GM12872 (cell line): Measurements from ENCODE around the gene FAM89B.

ENCODE experiments used
- TF ChIP-seq, protein P1 (sequence below): IDR thresholded peaks from 3 replicates; pipeline ENCODE4 v1.5.1; 2011; ENCODE audit warnings: low read depth, mild to moderate bottlenecking, low read length, moderate library complexity; ENCODE audit not compliant: insufficient read depth

The FAM89B gene

GRCh38 chr11:65529475-65530156, 42.7 kb upstream of the FAM89B start:
- TF ChIP-seq, protein P1, sequence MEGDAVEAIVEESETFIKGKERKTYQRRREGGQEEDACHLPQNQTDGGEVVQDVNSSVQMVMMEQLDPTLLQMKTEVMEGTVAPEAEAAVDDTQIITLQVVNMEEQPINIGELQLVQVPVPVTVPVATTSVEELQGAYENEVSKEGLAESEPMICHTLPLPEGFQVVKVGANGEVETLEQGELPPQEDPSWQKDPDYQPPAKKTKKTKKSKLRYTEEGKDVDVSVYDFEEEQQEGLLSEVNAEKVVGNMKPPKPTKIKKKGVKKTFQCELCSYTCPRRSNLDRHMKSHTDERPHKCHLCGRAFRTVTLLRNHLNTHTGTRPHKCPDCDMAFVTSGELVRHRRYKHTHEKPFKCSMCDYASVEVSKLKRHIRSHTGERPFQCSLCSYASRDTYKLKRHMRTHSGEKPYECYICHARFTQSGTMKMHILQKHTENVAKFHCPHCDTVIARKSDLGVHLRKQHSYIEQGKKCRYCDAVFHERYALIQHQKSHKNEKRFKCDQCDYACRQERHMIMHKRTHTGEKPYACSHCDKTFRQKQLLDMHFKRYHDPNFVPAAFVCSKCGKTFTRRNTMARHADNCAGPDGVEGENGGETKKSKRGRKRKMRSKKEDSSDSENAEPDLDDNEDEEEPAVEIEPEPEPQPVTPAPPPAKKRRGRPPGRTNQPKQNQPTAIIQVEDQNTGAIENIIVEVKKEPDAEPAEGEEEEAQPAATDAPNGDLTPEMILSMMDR, result no peak

DNA sequence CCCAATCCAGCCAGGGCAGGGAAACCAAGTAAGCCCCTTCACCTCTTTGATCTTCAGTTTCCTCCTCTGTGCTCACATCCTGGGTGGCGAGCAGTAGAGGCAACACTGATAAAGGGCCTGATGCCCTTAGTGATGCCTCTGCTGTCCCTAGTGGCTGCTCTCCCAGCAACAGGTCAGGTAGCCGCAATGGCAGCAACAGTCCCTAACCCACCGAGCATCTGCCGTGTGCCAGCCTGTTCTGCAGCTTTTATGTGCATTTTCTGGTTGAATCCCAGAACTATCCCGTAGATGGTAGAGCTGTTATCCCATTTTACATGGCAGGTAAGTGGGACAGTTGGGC, 42.2 kb upstream of the FAM89B start:
- TF ChIP-seq, protein P1, result peak; percentile 54

- TF ChIP-seq, protein P1, result no peak
Measured at GRCh38 chr11:65532388-65533064, 39.8 kb upstream of the FAM89B start.

DNA sequence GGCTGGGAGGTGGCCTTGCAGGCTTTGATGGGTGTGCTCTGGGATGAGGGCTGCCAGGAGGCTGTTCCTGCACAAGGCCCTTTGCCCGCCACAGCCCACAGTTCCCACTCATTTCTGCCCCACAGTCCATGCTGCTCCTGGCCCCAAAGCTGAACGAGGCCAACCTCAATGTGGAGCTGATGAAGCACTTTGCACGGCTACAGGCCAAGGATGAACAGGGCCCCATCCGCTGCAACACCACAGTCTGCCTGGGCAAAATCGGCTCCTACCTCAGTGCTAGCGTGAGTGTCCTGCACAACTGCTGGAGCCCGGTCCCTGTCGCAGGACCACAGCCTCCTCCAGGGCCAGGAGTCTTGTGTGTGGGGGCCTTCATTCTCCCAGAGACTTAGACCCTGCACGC, 37.2 kb upstream of the FAM89B start:
- TF ChIP-seq, protein P1, result no peak

GRCh38 chr11:65536412-65537295, 35.7 kb upstream of the FAM89B start:
- TF ChIP-seq, protein P1, result no peak

DNA sequence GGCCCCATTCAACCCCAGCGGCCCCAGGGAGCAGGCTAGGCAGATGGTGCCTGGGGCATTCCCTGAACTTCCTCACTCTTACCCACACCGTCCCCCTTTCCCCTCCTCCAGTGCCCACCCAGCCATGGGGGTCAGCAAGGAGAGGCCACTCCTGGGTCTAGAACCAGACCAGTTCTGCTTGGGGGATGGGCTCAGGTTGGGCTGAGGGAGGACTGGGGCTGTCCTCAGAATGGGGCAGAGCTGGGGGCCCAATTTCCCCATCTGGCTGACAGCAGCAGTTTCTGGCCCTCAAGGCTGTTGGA, 35.1 kb upstream of the FAM89B start:
- TF ChIP-seq, protein P1, result no peak

DNA sequence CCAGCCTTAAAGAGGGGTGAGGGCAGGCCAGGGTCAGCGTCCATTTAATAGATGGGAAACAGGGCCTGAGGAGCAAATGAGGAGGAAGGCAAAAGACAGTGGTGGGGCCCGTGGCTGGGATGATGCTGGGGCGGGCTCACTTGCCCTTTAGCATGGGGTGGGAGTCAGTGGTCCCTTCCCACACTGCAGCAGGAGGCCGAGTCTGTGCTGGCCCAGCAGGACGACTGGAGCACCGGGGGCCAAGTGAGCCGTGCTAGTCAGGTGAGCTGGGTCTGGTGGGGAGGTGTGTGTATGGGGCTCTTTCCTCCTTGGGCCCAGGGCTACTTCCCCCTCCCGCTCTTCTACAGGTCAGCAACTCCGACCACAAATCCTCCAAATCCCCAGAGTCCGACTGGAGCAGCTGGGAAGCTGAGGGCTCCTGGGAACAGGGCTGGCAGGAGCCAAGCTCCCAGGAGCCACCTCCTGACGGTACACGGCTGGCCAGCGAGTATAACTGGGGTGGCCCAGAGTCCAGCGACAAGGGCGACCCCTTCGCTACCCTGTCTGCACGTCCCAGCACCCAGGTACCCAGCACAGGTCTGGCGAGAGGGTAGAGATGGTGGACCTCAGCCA, 34.6 kb upstream of the FAM89B start:
- TF ChIP-seq, protein P1, result no peak
